Stimulated activated naive CD8-positive, alpha-beta T cell treated with anti-CD3 and anti-CD28 coated beads, Interleukin-15, amount 100 ng/mL, for 72 hours (primary cell): Measurements from ENCODE around the gene DGKB.

Source experiments
- ATAC-seq: fragments of 150-1000 bp; cut with Tn5 transposase; 2 replicates; pipeline ENCODE4 v1.10.0; 2021; ENCODE audit warnings: mild to moderate bottlenecking, moderate library complexity
- DNase-seq, 2 donors: peaks; one replicate each; pipeline ENCODE4 v3.0.0; 2021 to 2022
- H3K27ac Mint-ChIP-seq, 2 donors: one replicate each; pipeline ENCODE4 v1.8.0; 2022; ENCODE audit warnings: mild to moderate bottlenecking in 2 of 2, mixed read lengths in 2 of 2, moderate library complexity in 2 of 2
- H3K27me3 Mint-ChIP-seq: one replicate; pipeline ENCODE4 v1.8.0; 2022; ENCODE audit warnings: mixed read lengths
- H3K4me1 Mint-ChIP-seq: one replicate; pipeline ENCODE4 v1.8.0; 2022; ENCODE audit warnings: mild to moderate bottlenecking, mixed read lengths
- H3K4me3 Mint-ChIP-seq, 2 donors: one replicate each; pipeline ENCODE4 v1.8.0; 2022; ENCODE audit warnings: mild to moderate bottlenecking in 2 of 2, mixed read lengths in 2 of 2, moderate library complexity in 1 of 2
- H3K9me3 Mint-ChIP-seq, 2 donors: one replicate each; pipeline ENCODE4 v1.8.0; 2022; ENCODE audit warnings: mixed read lengths in 2 of 2

The DGKB gene

GRCh38 chr7:14817829-14818614 lies 84.5 kb downstream of the DGKB start:
- DNase-seq (no peak), ATAC-seq (no peak)
- Mint-ChIP-seq H3K9me3 (peaks cover 9 to 11% of the 10 kb centered on the region in 2 donors), H3K4me3 (no peak overlapping the region), H3K4me1 (no peaks in the 10 kb centered on the region), H3K27me3 (no peaks in the 10 kb centered on the region), H3K27ac (no peak overlapping the region)

GRCh38 chr7:14807507-14807906 lies 95.0 kb downstream of the DGKB start:
- ATAC-seq (no peak), DNase-seq (no peak)
- Mint-ChIP-seq H3K9me3 (no peaks in the 10 kb centered on the region), H3K4me1 (no peaks in the 10 kb centered on the region), H3K4me3 (no peak overlapping the region), H3K27me3 (no peaks in the 10 kb centered on the region), H3K27ac (no peak overlapping the region)

GRCh38 chr7:14806891-14807290 lies 95.7 kb downstream of the DGKB start:
- Mint-ChIP-seq H3K4me3 (no peak overlapping the region), H3K9me3 (no peaks in the 10 kb centered on the region), H3K4me1 (no peaks in the 10 kb centered on the region), H3K27ac (no peak overlapping the region), H3K27me3 (no peaks in the 10 kb centered on the region)
- DNase-seq (no peak), ATAC-seq (no peak)

GRCh38 chr7:14805105-14805719 lies 97.3 kb downstream of the DGKB start:
- DNase-seq (no peak), ATAC-seq (no peak)
- no peak overlapping the region for H3K27ac Mint-ChIP-seq

GRCh38 chr7:14800664-14801063 lies 101.9 kb downstream of the DGKB start:
- DNase-seq (no peak), ATAC-seq (no peak)
- Mint-ChIP-seq H3K4me3 (no peak overlapping the region), H3K9me3 (no peaks in the 10 kb centered on the region), H3K4me1 (no peaks in the 10 kb centered on the region), H3K27ac (no peak overlapping the region), H3K27me3 (no peaks in the 10 kb centered on the region)

More at GRCh38 chr7:14805105-14805719, 97.3 kb downstream of the DGKB start:
- Mint-ChIP-seq H3K9me3 (no peaks in the 10 kb centered on the region), H3K4me3 (no peak overlapping the region), H3K27me3 (no peaks in the 10 kb centered on the region), H3K4me1 (no peaks in the 10 kb centered on the region)

GRCh38 chr7:14793151-14793550 lies 109.4 kb downstream of the DGKB start:
- DNase-seq (no peak), ATAC-seq (no peak)
- H3K4me3 Mint-ChIP-seq, result no peak overlapping the region
- no peak overlapping the region for H3K27ac Mint-ChIP-seq
- peaks cover 0 to 6% of the 10 kb centered on the region in 2 donors for H3K9me3 Mint-ChIP-seq
- H3K27me3 Mint-ChIP-seq, result no peaks in the 10 kb centered on the region
- H3K4me1 Mint-ChIP-seq, result no peaks in the 10 kb centered on the region

- Mint-ChIP-seq H3K4me1 (no peaks in the 10 kb centered on the region), H3K27ac (no peak overlapping the region), H3K27me3 (no peaks in the 10 kb centered on the region), H3K9me3 (no peaks in the 10 kb centered on the region), H3K4me3 (no peak overlapping the region)
- ATAC-seq, result no peak
- no peak for DNase-seq
Observed at GRCh38 chr7:14787551-14787950, 115.0 kb downstream of the DGKB start.

GRCh38 chr7:14786314-14786895 lies 116.1 kb downstream of the DGKB start:
- ATAC-seq (no peak), DNase-seq (no peak)
- H3K27ac Mint-ChIP-seq, result no peak overlapping the region
- no peaks in the 10 kb centered on the region for H3K9me3 Mint-ChIP-seq
- no peaks in the 10 kb centered on the region for H3K4me1 Mint-ChIP-seq
- no peak overlapping the region for H3K4me3 Mint-ChIP-seq
- H3K27me3 Mint-ChIP-seq, result no peaks in the 10 kb centered on the region

- DNase-seq, result no peak
- ATAC-seq, result no peak
- no peak overlapping the region for H3K27ac Mint-ChIP-seq
- no peak overlapping the region for H3K4me3 Mint-ChIP-seq
- peaks cover 12 to 25% of the 10 kb centered on the region in 2 donors for H3K9me3 Mint-ChIP-seq
- H3K4me1 Mint-ChIP-seq, result no peaks in the 10 kb centered on the region
- no peaks in the 10 kb centered on the region for H3K27me3 Mint-ChIP-seq
Observed at GRCh38 chr7:14777806-14778205, 124.7 kb downstream of the DGKB start.

- no peaks in the 10 kb centered on the region for H3K4me1 Mint-ChIP-seq
- ATAC-seq, result no peak
- H3K27ac Mint-ChIP-seq, result no peak overlapping the region
- H3K4me3 Mint-ChIP-seq, result no peak overlapping the region
- no peaks in the 10 kb centered on the region for H3K27me3 Mint-ChIP-seq
- no peak for DNase-seq
- peaks cover 12 to 25% of the 10 kb centered on the region in 2 donors for H3K9me3 Mint-ChIP-seq
Observed at GRCh38 chr7:14776266-14776665, 126.3 kb downstream of the DGKB start.

GRCh38 chr7:14773729-14774271 lies 128.8 kb downstream of the DGKB start:
- no peaks in the 10 kb centered on the region for H3K27me3 Mint-ChIP-seq
- DNase-seq (no peak), ATAC-seq (no peak)
- H3K4me1 Mint-ChIP-seq, result no peaks in the 10 kb centered on the region
- H3K4me3 Mint-ChIP-seq, result no peak overlapping the region
- no peak overlapping the region for H3K27ac Mint-ChIP-seq
- H3K9me3 Mint-ChIP-seq, result peaks cover 12 to 25% of the 10 kb centered on the region in 2 donors

GRCh38 chr7:14770614-14771013 lies 131.9 kb downstream of the DGKB start:
- Mint-ChIP-seq H3K27ac (no peak overlapping the region), H3K27me3 (no peaks in the 10 kb centered on the region), H3K4me3 (no peak overlapping the region), H3K9me3 (peaks cover 3 to 10% of the 10 kb centered on the region in 2 donors), H3K4me1 (no peaks in the 10 kb centered on the region)
- ATAC-seq (no peak), DNase-seq (no peak)

GRCh38 chr7:14769261-14769660 lies 133.3 kb downstream of the DGKB start:
- H3K9me3 Mint-ChIP-seq, result peaks cover 0 to 8% of the 10 kb centered on the region in 2 donors
- DNase-seq (no peak), ATAC-seq (no peak)
- H3K4me1 Mint-ChIP-seq, result no peaks in the 10 kb centered on the region
- no peak overlapping the region for H3K4me3 Mint-ChIP-seq
- no peak overlapping the region for H3K27ac Mint-ChIP-seq
- H3K27me3 Mint-ChIP-seq, result no peaks in the 10 kb centered on the region

GRCh38 chr7:14767716-14768425 lies 134.7 kb downstream of the DGKB start:
- peaks cover 4 to 8% of the 10 kb centered on the region in 2 donors for H3K9me3 Mint-ChIP-seq
- no peaks in the 10 kb centered on the region for H3K4me1 Mint-ChIP-seq
- H3K4me3 Mint-ChIP-seq, result no peak overlapping the region
- DNase-seq (no peak), ATAC-seq (no peak)
- H3K27ac Mint-ChIP-seq, result no peak overlapping the region
- no peaks in the 10 kb centered on the region for H3K27me3 Mint-ChIP-seq

GRCh38 chr7:14766747-14767146 lies 135.8 kb downstream of the DGKB start:
- no peak overlapping the region for H3K27ac Mint-ChIP-seq
- no peaks in the 10 kb centered on the region for H3K4me1 Mint-ChIP-seq
- H3K4me3 Mint-ChIP-seq, result no peak overlapping the region
- no peak for DNase-seq
- no peaks in the 10 kb centered on the region for H3K27me3 Mint-ChIP-seq
- H3K9me3 Mint-ChIP-seq, result peaks cover 6 to 8% of the 10 kb centered on the region in 2 donors
- no peak for ATAC-seq
